GM18517 (cell line): ENCODE measurements around the gene PTPRU.

Experiments used
- ATAC-seq: cut with Tn5 transposase; IDR thresholded peaks from one replicate; pipeline ENCODE4 v1.9.1; 2021; ENCODE audit warnings: mild to moderate bottlenecking, moderate library complexity; ENCODE audit not compliant: unreplicated experiment

Gene PTPRU

GRCh38 chr1:29243871-29244200, 7.5 kb downstream of the PTPRU start:
- ATAC-seq = no peak

- ATAC-seq = no peak
These were observed 8.9 kb downstream of the PTPRU start for GRCh38 chr1:29245261-29245660.

- no peak for ATAC-seq
These were observed 9.6 kb downstream of the PTPRU start for GRCh38 chr1:29245876-29246275.

GRCh38 chr1:29247044-29247443, 10.7 kb downstream of the PTPRU start:
- ATAC-seq = no peak

GRCh38 chr1:29247571-29248273, 11.4 kb downstream of the PTPRU start:
- ATAC-seq = no peak

- no peak for ATAC-seq
These were observed 12.1 kb downstream of the PTPRU start for GRCh38 chr1:29248409-29248808.

- no peak for ATAC-seq
These were observed 12.9 kb downstream of the PTPRU start for GRCh38 chr1:29249170-29249691.

GRCh38 chr1:29249951-29250581, 13.7 kb downstream of the PTPRU start:
- no peak for ATAC-seq

- no peak for ATAC-seq
These were observed 15.1 kb downstream of the PTPRU start for GRCh38 chr1:29251164-29252124.

GRCh38 chr1:29253180-29253579, 16.9 kb downstream of the PTPRU start:
- ATAC-seq = no peak

GRCh38 chr1:29254346-29254745, 18.0 kb downstream of the PTPRU start:
- ATAC-seq = no peak

GRCh38 chr1:29255134-29255666, 18.9 kb downstream of the PTPRU start:
- ATAC-seq = no peak

- ATAC-seq = no peak
These were observed 20.1 kb downstream of the PTPRU start for GRCh38 chr1:29256394-29256793.

GRCh38 chr1:29256979-29257804, 20.9 kb downstream of the PTPRU start:
- no peak for ATAC-seq

GRCh38 chr1:29258189-29258975, 22.1 kb downstream of the PTPRU start:
- no peak for ATAC-seq

GRCh38 chr1:29258976-29259801, 22.9 kb downstream of the PTPRU start:
- no peak for ATAC-seq

- no peak for ATAC-seq
These were observed 23.6 kb downstream of the PTPRU start for GRCh38 chr1:29259802-29260441.

GRCh38 chr1:29260531-29260930, 24.2 kb downstream of the PTPRU start:
- no peak for ATAC-seq
